Trophoblast cell (in vitro differentiated cells and primary cell): ENCODE data around the gene PTGDR2. TPM values are rescaled to one million over a fixed set of nuclear protein-coding genes. Genes with fewer than 3 reads are reported as not detected.
A peak's percentile ranks its signal among the peaks of the same experiment; 100 is the strongest.

Experiments
- DNase-seq, 2 donors: peaks; one replicate each; pipeline ENCODE4 v3.0.0-alpha.2; 2016
- H2AFZ ChIP-seq: 2 replicates; pipeline ENCODE4 v1.6.1; 2013; ENCODE audit warnings: low read length, moderate library complexity, mild to moderate bottlenecking; ENCODE audit not compliant: insufficient read depth, poor library complexity
- H2AK5ac ChIP-seq: 2 replicates; pipeline ENCODE4 v1.6.1; 2013; ENCODE audit warnings: mild to moderate bottlenecking, low read length
- H2BK120ac ChIP-seq: 2 replicates; pipeline ENCODE4 v1.6.1; 2013; ENCODE audit warnings: low read length, mild to moderate bottlenecking, moderate library complexity; ENCODE audit not compliant: insufficient read depth, poor library complexity
- H2BK12ac ChIP-seq: 2 replicates; pipeline ENCODE4 v1.6.1; 2013; ENCODE audit warnings: mild to moderate bottlenecking, low read length, moderate library complexity
- H2BK5ac ChIP-seq: 2 replicates; pipeline ENCODE4 v1.6.1; 2013; ENCODE audit warnings: low read length, low read depth, moderate library complexity, mild to moderate bottlenecking; ENCODE audit not compliant: poor library complexity
- H3K14ac ChIP-seq: 2 replicates; pipeline ENCODE4 v1.6.1; 2013; ENCODE audit warnings: mild to moderate bottlenecking, low read length
- H3K18ac ChIP-seq: 2 replicates; pipeline ENCODE4 v1.6.1; 2013; ENCODE audit warnings: mild to moderate bottlenecking, low read length
- H3K23ac ChIP-seq: 2 replicates; pipeline ENCODE4 v1.6.1; 2013; ENCODE audit warnings: low read length
- H3K27ac ChIP-seq: 2 replicates; pipeline ENCODE4 v1.5.1; 2013; ENCODE audit warnings: low read depth, mild to moderate bottlenecking, inconsistent platforms, low read length, moderate library complexity
- H3K27me3 ChIP-seq: 2 replicates; pipeline ENCODE4 v1.6.1; 2013; ENCODE audit warnings: inconsistent platforms, mild to moderate bottlenecking, low read length, moderate library complexity; ENCODE audit not compliant: insufficient read depth
- H3K36me3 ChIP-seq, 2 experiments: 1 replicate in 1 of 2; 2 replicates in 1 of 2; pipeline ENCODE4 v1.6.1; 2013; ENCODE audit warnings: low read length in 2 of 2, mild to moderate bottlenecking in 2 of 2, moderate library complexity in 1 of 2; ENCODE audit not compliant: insufficient read depth in 2 of 2, control insufficient read depth in 1 of 2
- H3K4ac ChIP-seq: 2 replicates; pipeline ENCODE4 v1.6.1; 2013; ENCODE audit warnings: low read depth, mild to moderate bottlenecking, low read length, moderate library complexity
- H3K4me1 ChIP-seq, 2 experiments: 1 replicate in 1 of 2; 2 replicates in 1 of 2; pipeline ENCODE4 v1.6.1; 2013; ENCODE audit warnings: low read length in 2 of 2, mild to moderate bottlenecking in 2 of 2, moderate library complexity in 1 of 2; ENCODE audit not compliant: insufficient read depth in 2 of 2, control insufficient read depth in 1 of 2
- H3K4me2 ChIP-seq: 2 replicates; pipeline ENCODE4 v1.6.1; 2013; ENCODE audit warnings: inconsistent platforms, mild to moderate bottlenecking, low read length, moderate library complexity
- H3K4me3 ChIP-seq: 2 replicates; pipeline ENCODE4 v1.5.1; 2013; ENCODE audit warnings: mild to moderate bottlenecking, low read depth, low read length, inconsistent platforms
- H3K79me1 ChIP-seq: one replicate; pipeline ENCODE4 v1.6.1; 2013; ENCODE audit warnings: low read length
- H3K79me2 ChIP-seq: 2 replicates; pipeline ENCODE4 v1.6.1; 2013; ENCODE audit warnings: low read length, mild to moderate bottlenecking; ENCODE audit not compliant: control insufficient read depth, insufficient read depth, poor library complexity
- H3K9ac ChIP-seq: 2 replicates; pipeline ENCODE4 v1.6.1; 2013; ENCODE audit warnings: mild to moderate bottlenecking, low read length
- H3K9me3 ChIP-seq: 2 replicates; pipeline ENCODE4 v1.6.1; 2013; ENCODE audit warnings: low read depth, mild to moderate bottlenecking, control low read depth, inconsistent platforms, low read length; ENCODE audit not compliant: insufficient read depth
- H4K12ac ChIP-seq: 2 replicates; pipeline ENCODE4 v1.6.1; 2013; ENCODE audit warnings: low read depth, mild to moderate bottlenecking, low read length, moderate library complexity
- H4K8ac ChIP-seq: 2 replicates; pipeline ENCODE4 v1.6.1; 2013; ENCODE audit warnings: low read depth, mild to moderate bottlenecking, low read length, moderate library complexity
- H4K91ac ChIP-seq: one replicate; pipeline ENCODE4 v1.6.1; 2013; ENCODE audit warnings: low read depth, mild to moderate bottlenecking, low read length, moderate library complexity
- WGBS: extraction: QIAGEN DNeasy Blood & Tissue Kit; methylation state at CpG from one replicate; pipeline ENCODE4 v1.1.7; 2013; ENCODE audit warnings: missing lambda C conversion rate; ENCODE audit not compliant: insufficient read length, insufficient coverage; ENCODE audit errors: extremely low coverage; 5-methylcytosine and 5-hydroxymethylcytosine counted together
- polyA plus RNA-seq: library from polyadenylated mRNA; stranded (reverse); fragments of 200-250 nt; gene quantifications from 2 replicates; pipeline ENCODE4 v1.2.3, GENCODE V29; 2013

PTGDR2 gene
- 0.12 and 0.19 TPM in 2 replicates for polyA plus RNA-seq

- Histone ChIP-seq H4K12ac (no peak within 1 kb of the TSS), H3K27me3 (no peaks in the 10 kb centered on the region), H3K18ac (no peak within 1 kb of the TSS), H3K9me3 (peaks cover 3% of the 10 kb centered on the region), H2BK120ac (no peak within 1 kb of the TSS), H3K4me3 (no peak within 1 kb of the TSS), H3K23ac (no peak within 1 kb of the TSS), H3K4me1 (no peaks in the 10 kb centered on the region), H3K14ac (no peak within 1 kb of the TSS), H4K91ac (no peak within 1 kb of the TSS), H3K27ac (no peak within 1 kb of the TSS), H2BK12ac (no peak within 1 kb of the TSS), H3K4ac (no peak within 1 kb of the TSS), H4K8ac (no peak within 1 kb of the TSS), H3K79me2 (no peaks in the 10 kb centered on the region), H2BK5ac (no peak within 1 kb of the TSS), H3K79me1 (no peaks in the 10 kb centered on the region), H2AFZ (no peak within 1 kb of the TSS), H2AK5ac (no peak within 1 kb of the TSS), H3K4me2 (no peak within 1 kb of the TSS), H3K9ac (no peak within 1 kb of the TSS), H3K36me3 (peaks cover 5 to 14% of the 10 kb centered on the region in 2 experiments)
- no peak for DNase-seq
- WGBS = no CpG with 5 or more reads among the region's 14 CpGs
Observed at GRCh38 chr11:60855726-60856633, at the start of gene PTGDR2. TSS of gene PTGDR2 (minus strand) at chr11:60855950. CDS start at chr11:60853722, 2,228 bp downstream.

GRCh38 chr11:60905047-60905446, 49.3 kb upstream of the PTGDR2 start:
- no peak overlapping the region for H3K18ac ChIP-seq
- H2BK120ac ChIP-seq = no peak overlapping the region
- H3K4ac ChIP-seq = peak overlapping the region; percentile 68
- H3K9ac ChIP-seq = no peak overlapping the region
- H3K79me1 ChIP-seq = peaks cover 4% of the 10 kb centered on the region
- no peak overlapping the region for H2AK5ac ChIP-seq
- no peak overlapping the region for H3K23ac ChIP-seq
- H2BK12ac ChIP-seq = no peak overlapping the region
- peak overlapping the region; percentile 87 for H3K4me2 ChIP-seq
- H3K79me2 ChIP-seq = peaks cover 8% of the 10 kb centered on the region
- no peaks in the 10 kb centered on the region for H3K27me3 ChIP-seq
- no peak overlapping the region for H3K27ac ChIP-seq
- no peak overlapping the region for H4K91ac ChIP-seq
- H3K4me3 ChIP-seq = no peak overlapping the region
- WGBS = no CpG with 5 or more reads among the region's 6 CpGs
- no peak overlapping the region for H4K12ac ChIP-seq
- no peak overlapping the region for H2AFZ ChIP-seq
- peak in 1 of 2 donors; percentile 18 for DNase-seq
- peaks cover 28 to 35% of the 10 kb centered on the region in 2 experiments for H3K36me3 ChIP-seq
- H3K9me3 ChIP-seq = no peaks in the 10 kb centered on the region
- no peak overlapping the region for H4K8ac ChIP-seq
- H2BK5ac ChIP-seq = no peak overlapping the region
- H3K4me1 ChIP-seq = peaks cover 2 to 4% of the 10 kb centered on the region in 2 experiments
- H3K14ac ChIP-seq = no peak overlapping the region

- Histone ChIP-seq H3K14ac (no peak overlapping the region), H3K23ac (no peak overlapping the region), H3K4ac (no peak overlapping the region), H3K4me1 (peaks cover 2 to 4% of the 10 kb centered on the region in 2 experiments), H2AK5ac (no peak overlapping the region), H3K4me3 (no peak overlapping the region), H2BK120ac (no peak overlapping the region), H2AFZ (no peak overlapping the region), H3K9ac (no peak overlapping the region), H3K79me2 (peaks cover 8% of the 10 kb centered on the region), H4K91ac (no peak overlapping the region), H3K9me3 (no peaks in the 10 kb centered on the region), H3K79me1 (peaks cover 4% of the 10 kb centered on the region), H3K27ac (no peak overlapping the region), H2BK5ac (no peak overlapping the region), H3K36me3 (peaks cover 43 to 51% of the 10 kb centered on the region in 2 experiments), H4K12ac (no peak overlapping the region), H3K4me2 (no peak overlapping the region), H3K18ac (no peak overlapping the region), H4K8ac (no peak overlapping the region), H3K27me3 (no peaks in the 10 kb centered on the region), H2BK12ac (no peak overlapping the region)
- no CpG with 5 or more reads among the region's 11 CpGs for WGBS
- DNase-seq = no peak
Observed at GRCh38 chr11:60902625-60903024, 46.9 kb upstream of the PTGDR2 start.

GRCh38 chr11:60900673-60901404, 45.1 kb upstream of the PTGDR2 start:
- Histone ChIP-seq H3K9ac (no peak overlapping the region), H2BK120ac (no peak overlapping the region), H3K23ac (no peak overlapping the region), H3K27me3 (no peaks in the 10 kb centered on the region), H3K4me2 (no peak overlapping the region), H2AFZ (no peak overlapping the region), H2BK12ac (no peak overlapping the region), H3K36me3 (peaks cover 49 to 60% of the 10 kb centered on the region in 2 experiments), H4K91ac (no peak overlapping the region), H3K4me3 (no peak overlapping the region), H3K4ac (no peak overlapping the region), H4K12ac (no peak overlapping the region), H3K4me1 (peaks cover 2 to 4% of the 10 kb centered on the region in 2 experiments), H2BK5ac (no peak overlapping the region), H4K8ac (no peak overlapping the region), H3K79me2 (peaks cover 3% of the 10 kb centered on the region), H3K18ac (no peak overlapping the region), H2AK5ac (no peak overlapping the region), H3K9me3 (no peaks in the 10 kb centered on the region), H3K79me1 (no peaks in the 10 kb centered on the region), H3K27ac (no peak overlapping the region), H3K14ac (no peak overlapping the region)
- WGBS = no CpG with 5 or more reads among the region's 13 CpGs
- no peak for DNase-seq
